Uterus (tissue), 2 donors: ENCODE data around the gene TFEC.

Experiments
- CTCF ChIP-seq, 4 experiments: fragments of 200-600 bp in 2 of 4; fragments of 450-650 bp in 2 of 4; sonication (generic) in 2 of 4; IDR thresholded peaks; one replicate each; pipeline ENCODE4 v1.5.1; 2016 to 2019; ENCODE audit warnings: antibody characterized with exemption in 4 of 4, mild to moderate bottlenecking in 2 of 4, moderate library complexity in 1 of 4
- POLR2A ChIP-seq, 2 donors: fragments of 450-650 bp; IDR thresholded peaks; one replicate each; pipeline ENCODE4 v1.6.1; 2016; ENCODE audit warnings: antibody characterized with exemption in 2 of 2, mild to moderate bottlenecking in 1 of 2, moderate library complexity in 1 of 2

GRCh38 chr7:115889669-115889984 is 140.9 kb downstream of the TFEC start:
- TF ChIP-seq POLR2A (IDR thresholded peaks at IDR 0.05) (no peak), CTCF (IDR thresholded peaks at IDR 0.05) (no peak)
